ENCODE results near the gene HEATR5A. TPM values are rescaled to one million over a fixed set of nuclear protein-coding genes. Genes with fewer than 3 reads are reported as not detected.
"Not testable (repeated sequence)": the region's sequence is repeated elsewhere in the genome, so short reads cannot be mapped to it uniquely, and the experiment has no call there.

Gene HEATR5A
- total RNA-seq, 1 donor from 2014 or later, result 46.8 TPM

DNA sequence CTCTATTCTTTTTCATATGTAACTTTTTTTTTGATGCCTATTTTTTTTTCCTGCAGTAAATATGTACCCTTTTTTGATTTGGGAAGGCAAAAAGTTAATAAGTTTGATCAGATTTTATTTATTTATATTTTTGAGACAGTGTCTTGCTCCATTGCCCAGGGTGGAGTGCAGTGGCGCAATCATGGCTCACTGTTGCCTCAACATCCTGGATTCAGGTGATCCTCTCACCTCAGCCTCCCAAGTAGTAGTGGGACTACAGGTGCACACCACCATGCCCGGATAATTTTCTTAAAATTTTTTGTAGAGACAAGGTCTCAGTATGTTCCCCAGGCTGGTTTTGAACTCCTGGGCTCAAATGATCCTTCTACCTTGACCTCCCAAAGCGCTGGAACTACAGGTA lies 79.1 kb downstream of the HEATR5A start:
- no peak for DNase-seq
- intact Hi-C loops (cut with micrococcal nuclease), result no loop called here
- no peak for ATAC-seq

DNA sequence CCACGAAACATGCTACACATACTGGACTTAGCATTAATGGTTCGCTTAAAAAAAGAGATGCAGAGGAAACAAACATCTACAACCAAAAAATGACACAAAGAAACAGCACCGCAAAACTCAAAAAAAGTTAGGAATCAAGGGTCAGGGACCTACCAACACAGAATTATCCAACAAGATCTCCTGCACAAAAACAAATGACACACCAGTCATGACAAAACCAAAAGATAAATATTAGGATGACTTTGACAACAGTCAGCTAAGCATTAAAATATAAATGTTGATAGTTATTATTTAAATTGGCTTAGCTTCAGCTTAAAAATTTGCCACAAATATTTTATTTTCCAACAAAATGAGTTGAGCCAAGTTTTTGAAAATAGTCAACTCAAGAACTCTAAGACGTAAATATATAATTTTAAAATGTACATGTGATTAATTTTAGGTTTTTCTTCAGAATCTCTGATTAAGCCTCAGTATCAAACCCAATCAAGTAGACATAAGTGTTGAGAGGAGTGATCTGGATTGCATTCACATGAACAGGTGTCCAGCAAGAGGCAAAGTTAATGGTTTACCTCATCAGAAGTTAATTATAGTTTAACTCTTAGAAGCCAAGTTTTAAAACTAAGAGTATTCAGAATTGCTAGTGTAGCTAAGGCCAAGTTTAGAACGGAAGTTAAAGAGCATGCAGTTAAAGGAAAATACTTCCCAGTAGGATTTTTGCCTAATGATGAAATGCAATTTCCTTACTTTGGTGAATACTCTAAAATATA lies 79.9 kb downstream of the HEATR5A start:
- intact Hi-C loops (cut with micrococcal nuclease), result no loop called here
- ATAC-seq (no peak), DNase-seq (no peak)

DNA sequence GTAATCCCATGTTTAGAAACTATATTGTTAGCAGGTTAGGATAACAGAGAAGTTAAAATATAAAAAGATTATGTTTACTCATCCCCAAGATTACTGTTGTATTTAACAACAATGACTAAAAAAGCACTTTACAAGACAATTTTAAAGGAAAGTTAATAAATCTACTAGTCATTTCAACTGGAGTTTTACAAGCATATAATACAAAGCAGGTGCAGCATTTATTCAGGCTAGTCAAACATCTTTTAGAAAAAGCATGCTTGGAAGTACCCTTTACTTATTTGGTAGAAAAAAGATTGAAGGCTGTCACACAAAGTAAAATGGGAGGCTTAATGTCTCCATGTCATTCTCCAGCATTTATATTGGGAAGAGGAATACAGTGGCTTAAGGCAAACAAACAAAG lies 80.6 kb downstream of the HEATR5A start:
- no peak for ATAC-seq
- intact Hi-C loops (cut with micrococcal nuclease), result no loop called here

DNA sequence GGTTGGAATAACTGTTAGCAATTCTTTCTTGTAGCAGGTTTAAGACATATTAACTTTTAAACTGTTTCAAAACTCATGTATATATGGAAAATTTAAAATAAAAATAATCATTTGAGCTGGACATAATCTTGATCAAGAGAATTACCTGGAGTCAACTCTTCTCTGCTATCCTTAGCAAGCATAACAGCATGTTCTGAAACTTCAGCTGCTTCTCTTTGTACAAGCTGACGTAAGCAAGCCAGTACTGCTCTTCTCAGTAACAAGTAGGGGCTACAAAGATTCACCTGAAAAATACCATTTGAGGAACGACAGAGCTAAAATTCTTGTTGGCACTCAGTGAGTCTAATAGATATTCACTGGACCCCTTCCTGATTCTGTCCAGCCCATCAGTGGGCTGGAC lies 83.0 kb downstream of the HEATR5A start:
- no peak for ATAC-seq
- intact Hi-C loops (cut with micrococcal nuclease), result no loop called here

More for the DNA sequence above, 80.6 kb downstream of the HEATR5A start:
- no peak for DNase-seq

DNA sequence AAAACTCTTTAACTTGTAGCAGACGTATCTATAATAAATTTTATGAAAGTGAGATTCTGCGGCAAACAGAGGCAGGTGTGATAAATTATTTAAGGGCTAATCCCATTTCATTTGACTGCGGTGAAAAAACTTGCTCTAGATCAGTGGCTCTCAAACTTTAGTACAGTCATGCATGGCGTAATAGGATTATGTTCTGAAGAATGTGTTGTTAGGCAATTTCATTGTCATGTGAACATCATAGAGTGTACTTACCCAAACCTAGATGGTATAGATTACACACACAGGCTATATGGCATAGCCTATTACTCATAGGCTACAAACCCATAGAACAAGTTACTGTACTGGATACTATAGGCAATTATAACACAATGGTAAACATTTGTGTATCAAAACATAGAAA lies 83.7 kb downstream of the HEATR5A start:
- intact Hi-C loops (cut with micrococcal nuclease), result no loop called here
- ATAC-seq (no peak), DNase-seq (no peak)

More for the DNA sequence above, 83.0 kb downstream of the HEATR5A start:
- no peak for DNase-seq

DNA sequence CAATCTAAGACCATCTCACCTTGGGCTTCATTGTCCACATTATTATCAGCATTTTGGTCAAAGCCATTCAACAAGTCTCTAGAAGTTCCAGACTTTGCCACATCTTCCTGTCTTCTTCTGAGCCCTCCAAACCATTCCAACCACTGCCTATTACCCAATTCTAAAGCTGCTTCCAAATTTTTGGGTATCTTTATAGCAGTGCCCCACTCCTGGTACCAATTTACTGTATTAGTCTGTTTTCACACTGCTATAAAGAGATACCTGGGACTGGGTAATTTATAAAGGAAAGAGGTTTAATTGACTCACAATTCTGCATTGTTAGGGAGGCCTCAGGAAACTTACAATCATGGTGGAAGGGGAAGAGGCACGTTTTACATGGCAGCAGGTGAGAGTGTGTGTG lies 89.0 kb downstream of the HEATR5A start:
- intact Hi-C loops (cut with micrococcal nuclease); ATAC-seq: not testable (repeated sequence)

DNA sequence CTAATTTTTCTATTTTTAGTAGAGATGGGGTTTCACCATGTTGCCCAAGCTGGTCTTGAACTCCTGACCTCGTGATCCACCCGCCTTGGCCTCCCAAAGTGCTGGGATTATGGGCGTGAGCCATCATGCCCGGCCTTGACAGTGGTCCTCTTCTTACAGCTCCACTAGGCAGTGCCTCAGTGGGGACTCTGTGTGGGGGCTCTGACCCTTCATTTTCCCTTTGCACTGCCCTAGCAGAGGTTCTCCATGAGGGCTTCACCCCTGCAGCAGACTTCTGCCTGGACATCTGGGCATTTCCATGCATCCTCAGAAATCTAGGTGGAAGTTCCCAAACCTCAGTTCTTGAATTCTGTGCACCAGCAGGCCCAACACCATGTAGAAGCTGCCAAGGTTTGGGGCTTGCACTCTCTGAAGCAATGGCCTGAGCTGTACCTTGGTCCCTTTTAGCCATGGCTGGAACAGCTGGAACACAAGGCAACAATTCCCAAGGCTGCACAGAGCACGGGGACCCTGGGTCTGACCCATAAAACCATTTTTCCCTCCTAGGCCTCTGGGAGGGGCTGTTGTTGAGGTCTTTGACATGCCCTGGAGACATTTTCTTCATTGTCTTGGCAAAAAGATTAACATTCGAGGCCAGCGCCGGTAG lies 90.4 kb downstream of the HEATR5A start:
- ATAC-seq; intact Hi-C loops (cut with micrococcal nuclease); DNase-seq: not testable (repeated sequence)

More for the DNA sequence above, 89.0 kb downstream of the HEATR5A start:
- not testable (repeated sequence) for DNase-seq

DNA sequence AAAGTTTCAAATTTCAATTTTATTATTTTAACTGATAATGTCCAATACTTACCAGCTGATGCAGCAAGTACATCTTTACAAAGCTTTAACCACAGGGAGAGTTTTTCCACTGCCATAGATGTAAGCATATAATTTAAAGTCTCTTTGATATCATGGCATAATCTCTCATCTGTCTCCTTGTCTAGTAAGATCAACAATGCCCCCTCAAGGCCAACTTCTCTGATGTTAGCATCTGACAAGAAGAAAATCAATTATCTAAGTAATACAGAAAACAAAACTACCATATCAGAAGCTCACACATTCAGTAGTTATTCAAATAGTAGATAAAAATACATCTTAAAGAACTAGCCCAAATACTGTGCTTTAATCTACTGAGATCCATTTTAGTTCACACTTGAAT lies 94.2 kb downstream of the HEATR5A start:
- intact Hi-C loops (cut with micrococcal nuclease), result no loop called here
- no peak for ATAC-seq

DNA sequence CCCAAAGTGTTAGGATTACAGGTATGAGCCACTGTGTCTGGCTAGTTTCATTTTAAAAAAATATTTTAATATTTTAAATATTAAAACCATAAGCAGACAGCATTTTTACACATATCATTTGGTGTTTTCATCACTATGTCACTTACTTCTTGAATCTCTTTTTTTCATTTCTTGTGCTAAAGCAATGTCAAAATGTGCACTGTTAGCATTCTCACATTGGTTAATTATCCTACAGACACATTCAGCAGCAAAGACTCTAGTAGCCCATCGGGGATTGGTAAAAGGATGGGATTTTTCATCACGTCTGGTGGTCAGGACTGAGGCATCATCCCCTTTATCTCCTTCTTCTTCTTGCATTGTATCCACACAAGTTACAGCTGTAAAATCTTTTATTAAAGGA lies 96.9 kb downstream of the HEATR5A start:
- ATAC-seq (no peak), DNase-seq (no peak)
- intact Hi-C loops (cut with micrococcal nuclease), result no loop called here

More for the DNA sequence above, 94.2 kb downstream of the HEATR5A start:
- DNase-seq, result no peak

DNA sequence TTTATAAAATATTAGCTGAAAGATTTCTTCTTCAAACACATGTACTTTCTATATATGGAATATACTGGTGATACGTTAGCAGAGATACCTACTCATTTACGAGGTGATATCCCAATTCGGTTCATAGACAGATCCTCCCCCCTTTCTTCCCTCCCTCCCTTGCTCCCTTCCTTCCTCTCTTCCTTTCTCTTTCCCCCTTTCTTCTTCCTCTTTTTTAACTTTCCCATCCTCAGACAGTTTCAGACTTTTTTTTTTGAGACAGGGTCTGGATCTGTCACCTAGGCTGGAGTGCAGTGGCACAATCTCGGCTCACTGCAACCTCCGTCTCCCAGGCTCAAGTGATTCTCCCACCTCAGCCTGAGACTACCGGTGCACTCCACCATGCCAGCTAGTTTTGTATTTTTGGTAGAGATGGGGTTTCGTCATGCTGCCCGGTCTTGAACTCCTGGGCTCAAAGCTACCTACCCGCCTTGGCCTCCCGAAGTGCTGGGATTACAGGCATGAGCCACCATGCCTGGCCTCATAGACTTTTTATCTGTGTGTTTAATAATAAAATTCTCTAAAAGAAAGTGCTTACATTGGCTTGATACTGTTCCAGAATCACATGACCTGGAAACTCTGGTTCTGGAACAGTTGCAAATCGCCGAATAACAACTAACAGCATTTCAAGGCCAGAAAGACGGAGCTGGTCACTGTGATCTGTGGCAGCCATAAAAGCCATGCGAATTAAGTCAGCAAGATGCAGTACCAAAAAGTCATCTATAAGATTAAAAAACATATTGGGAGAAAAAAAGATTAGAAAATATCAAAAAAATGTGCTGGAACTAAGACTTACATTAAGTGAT lies 99.2 kb downstream of the HEATR5A start:
- intact Hi-C loops (cut with micrococcal nuclease), result no loop called here
- DNase-seq, result no peak
- ATAC-seq, result no peak

DNA sequence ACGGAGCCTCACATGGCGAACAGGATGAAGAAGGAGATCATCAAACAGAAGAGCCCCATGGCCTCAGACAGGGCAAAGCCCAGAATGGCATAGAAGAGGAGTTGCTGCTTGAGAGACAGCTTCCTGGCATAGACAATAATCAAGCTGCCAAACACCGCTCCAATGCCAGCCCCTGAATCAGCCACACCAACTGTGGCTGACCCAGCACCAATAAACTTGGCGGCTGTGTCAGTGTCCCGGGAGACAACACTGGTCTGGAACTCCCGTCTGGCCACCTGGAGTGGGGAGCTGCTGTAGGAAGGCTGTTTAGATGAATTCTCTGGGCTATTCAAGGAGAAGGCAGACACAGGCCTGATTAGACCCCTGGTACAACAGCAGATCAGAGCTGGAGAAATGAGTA lies 100.1 kb downstream of the HEATR5A start:
- DNase-seq, result peak; percentile 73
- peak; percentile 99 for ATAC-seq
- intact Hi-C loops (cut with micrococcal nuclease), result no loop called here

DNA sequence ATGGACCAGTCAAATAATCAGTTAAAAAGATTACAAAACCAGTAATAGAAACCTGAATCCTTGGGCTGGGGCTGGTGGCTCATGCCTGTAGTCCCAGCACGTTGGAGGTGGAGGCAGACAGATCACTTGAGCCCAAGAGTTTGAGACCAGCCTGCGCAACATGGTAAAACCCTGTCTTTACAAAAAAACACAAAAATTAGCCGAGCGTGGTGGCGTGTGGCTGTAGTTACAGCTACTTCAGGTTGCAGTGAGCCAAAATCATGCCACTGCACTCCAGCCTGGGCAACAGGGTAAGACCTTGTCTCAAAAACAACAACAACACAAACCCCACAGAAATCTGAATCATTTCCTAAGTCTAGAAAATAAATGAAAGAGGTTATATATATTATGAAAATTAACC lies 100.6 kb downstream of the HEATR5A start:
- intact Hi-C loops (cut with micrococcal nuclease), result no loop called here
- ATAC-seq (no peak), DNase-seq (no peak)

DNA sequence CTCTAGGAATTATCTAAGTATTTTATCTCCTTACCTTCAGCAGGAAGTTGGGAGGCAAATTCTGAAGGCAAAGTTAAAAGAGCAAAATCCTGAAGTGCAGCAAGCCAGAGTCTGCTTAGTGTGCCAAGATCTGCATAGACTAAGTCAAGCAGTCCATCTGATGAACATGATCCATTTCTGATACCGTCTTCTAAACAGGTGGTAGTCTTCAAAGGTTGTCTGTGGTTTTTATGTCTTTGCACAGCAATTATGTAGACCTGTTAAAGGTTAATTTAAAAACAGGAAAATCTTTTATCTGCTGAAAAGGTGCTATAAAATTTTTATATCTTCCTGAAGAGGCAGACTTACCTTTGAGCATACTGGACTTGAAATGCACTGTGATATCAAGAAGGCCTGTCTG lies 107.4 kb downstream of the HEATR5A start:
- ATAC-seq, result no peak
- DNase-seq, result no peak
- intact Hi-C loops (cut with micrococcal nuclease), result no loop called here

DNA sequence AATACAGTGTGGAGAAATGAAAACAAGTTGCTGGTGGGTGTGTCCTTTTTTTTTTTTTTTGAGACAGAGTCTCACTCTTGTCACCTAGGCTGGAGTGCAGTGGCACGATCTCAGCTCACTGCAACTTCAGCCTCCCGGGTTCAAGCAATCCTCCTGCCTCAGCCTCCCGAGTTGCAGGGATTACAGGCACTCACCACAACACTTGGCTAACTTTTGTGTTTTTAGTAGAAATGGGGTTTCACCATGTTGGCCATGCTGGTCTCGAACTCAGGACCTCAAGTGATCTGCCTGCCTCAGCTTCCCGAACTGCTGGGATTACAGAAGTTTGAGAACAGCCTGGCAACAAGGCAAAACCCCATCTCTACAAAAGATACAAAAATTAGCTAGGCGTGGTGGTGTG lies 108.0 kb downstream of the HEATR5A start:
- DNase-seq; ATAC-seq; intact Hi-C loops (cut with micrococcal nuclease): not testable (repeated sequence)

DNA sequence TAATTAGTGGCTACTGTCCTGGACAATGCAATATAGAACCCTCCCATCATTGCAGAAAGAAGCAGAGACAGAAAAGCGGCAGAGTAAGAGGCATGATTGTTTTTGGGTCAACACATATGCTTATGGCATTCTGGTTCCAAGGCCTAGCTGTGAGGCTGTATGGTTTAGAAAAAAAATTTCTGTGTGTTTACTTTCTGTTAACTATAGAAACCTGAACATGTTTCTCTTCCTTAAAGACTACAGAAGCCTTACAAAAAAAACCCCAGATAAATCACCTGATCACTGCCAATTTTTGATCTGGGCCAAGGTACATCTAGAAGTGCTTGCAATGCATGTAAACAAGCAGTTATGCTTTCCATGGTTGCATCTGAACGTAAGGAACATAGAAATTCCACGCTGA lies 112.7 kb downstream of the HEATR5A start:
- ATAC-seq (no peak), DNase-seq (no peak)
- intact Hi-C loops (cut with micrococcal nuclease), result no loop called here

DNA sequence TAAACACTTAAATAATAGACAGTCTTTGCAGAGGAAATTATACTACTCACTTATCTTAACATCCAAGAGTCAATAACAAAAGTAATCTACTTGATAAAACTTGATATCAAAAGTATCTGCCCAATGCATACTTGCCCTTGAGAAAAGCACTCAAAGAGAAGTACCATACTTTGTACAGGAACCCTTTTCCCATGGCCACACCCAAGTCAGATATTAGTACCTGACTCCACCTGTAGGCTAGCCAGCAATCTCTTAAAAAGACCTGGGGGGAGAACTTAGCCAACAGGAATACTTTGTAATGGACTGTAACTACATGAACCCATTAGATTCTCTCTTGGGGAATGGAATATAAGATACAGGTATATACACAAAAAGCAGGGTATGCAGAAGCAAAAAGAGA lies 113.2 kb downstream of the HEATR5A start:
- intact Hi-C loops (cut with micrococcal nuclease), result no loop called here
- ATAC-seq (no peak), DNase-seq (no peak)

DNA sequence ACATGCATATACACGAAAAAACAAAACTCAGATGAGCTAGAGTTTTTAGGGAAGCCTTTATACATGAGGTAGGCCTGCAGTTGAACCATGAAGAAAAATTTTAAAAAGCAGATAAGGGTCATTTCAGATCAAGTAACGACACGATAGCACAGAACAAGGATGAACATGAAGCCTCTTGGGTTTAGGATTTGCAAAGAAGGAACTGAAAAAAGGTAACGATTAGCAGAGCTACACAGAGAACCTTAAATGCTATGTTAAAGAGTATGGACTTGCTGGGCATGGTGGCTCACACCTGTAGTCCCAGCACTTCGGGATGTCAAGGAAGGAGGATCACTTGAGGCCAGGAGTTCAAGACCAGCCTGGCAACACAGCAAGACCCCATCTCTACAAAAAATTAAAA lies 116.7 kb downstream of the HEATR5A start:
- no peak for ATAC-seq
- intact Hi-C loops (cut with micrococcal nuclease), result no loop called here
- no peak for DNase-seq

DNA sequence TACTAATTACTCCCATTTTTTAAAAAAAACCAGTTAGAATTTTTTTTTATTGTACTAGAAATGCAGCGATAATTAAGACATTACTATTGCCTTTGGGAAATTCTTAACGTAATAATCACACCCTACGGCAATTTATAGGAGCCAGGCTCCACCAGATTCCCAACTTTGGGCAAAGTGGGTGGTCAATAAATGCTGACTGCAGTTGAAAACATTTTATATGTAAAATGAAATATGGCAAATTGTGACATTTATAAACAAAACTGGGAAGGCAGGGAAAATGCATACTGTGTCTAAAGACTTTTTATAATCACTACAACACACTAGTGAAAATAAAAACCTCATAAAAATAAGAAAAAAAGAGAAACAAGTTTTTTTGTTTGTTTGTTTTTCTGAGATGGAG lies 119.5 kb downstream of the HEATR5A start:
- intact Hi-C loops (cut with micrococcal nuclease), result no loop called here
- no peak for DNase-seq
- no peak for ATAC-seq

DNA sequence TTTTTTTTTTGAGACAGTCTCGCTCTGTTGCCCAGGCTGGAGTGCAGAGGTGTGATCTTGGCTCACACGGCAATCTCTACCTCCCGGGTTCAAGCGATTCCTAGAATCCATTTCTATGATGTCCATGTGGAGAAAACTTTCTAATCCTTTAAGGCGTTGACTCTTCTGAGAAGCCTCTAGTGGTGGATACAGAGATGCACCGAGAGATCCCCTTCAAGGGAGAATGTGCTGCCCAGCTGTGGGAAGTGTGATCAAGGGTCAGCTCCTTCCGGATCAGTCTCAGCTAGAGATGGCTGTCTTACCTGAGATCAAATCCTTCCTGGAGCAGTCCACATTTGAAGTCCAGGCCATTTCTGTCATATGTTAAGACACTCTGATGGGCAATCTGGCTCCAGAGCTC lies 120.1 kb downstream of the HEATR5A start:
- intact Hi-C loops (cut with micrococcal nuclease), result no loop called here
- ATAC-seq (no peak), DNase-seq (no peak)
